Measurements from ENCODE around the gene PPP2R5D. TPM values are rescaled to one million over a fixed set of nuclear protein-coding genes. Genes with fewer than 3 reads are reported as not detected.
A peak's percentile ranks its signal among the peaks of the same experiment; 100 is the strongest.

Gene PPP2R5D
- total and polyA plus RNA-seq, 9 of the 15 experiments (the other 6 are each of a cell fraction or from before 2014, with no cell fraction given): 1.3 to 96.1 (median 38.4) TPM

- TF ChIP-seq ZNF212 (CRISPR knock-in tag; IDR thresholded peaks at IDR 0.05): no peak
- TF ChIP-seq LCOR (CRISPR knock-in tag; IDR thresholded peaks at IDR 0.05): 0 out of 2 replicates have a peak, but pooled peaks have one; percentile 55
- no peak for TF ChIP-seq ARID3A (IDR thresholded peaks at IDR 0.05; ENCODE audit: borderline replicate concordance, low read depth, low read length)
- TF ChIP-seq USF1 (CRISPR knock-in tag; IDR thresholded peaks at IDR 0.05): peak; percentile 83
- peak; percentile 78 for TF ChIP-seq FOSL1 (tag; conservative IDR thresholded peaks at IDR 0.05)
- TF ChIP-seq FOXO4 (CRISPR knock-in tag; IDR thresholded peaks at IDR 0.05): no peak
- no peak for TF ChIP-seq ELK1 (CRISPR knock-in tag; IDR thresholded peaks at IDR 0.05)
- TF ChIP-seq IRF9 (tag; IDR thresholded peaks at IDR 0.05): no peak
- no peak for TF ChIP-seq HOXB6 (CRISPR knock-in tag; IDR thresholded peaks at IDR 0.05; ENCODE audit: borderline replicate concordance)
- TF ChIP-seq MBD1 (CRISPR knock-in tag; IDR thresholded peaks at IDR 0.05): no peak
- TF ChIP-seq RBBP5 (IDR thresholded peaks at IDR 0.05; ENCODE audit: borderline replicate concordance, insufficient read depth, low read length, poor library complexity, severe bottlenecking): peak; percentile 74
- no peak for TF ChIP-seq TRIM25 (IDR thresholded peaks at IDR 0.05; ENCODE audit: borderline replicate concordance)
- TF ChIP-seq TAF15 (IDR thresholded peaks at IDR 0.05; ENCODE audit: low read depth, low read length): no peak
- peak; percentile 42; the same call in 1 of the 2 replicates for TF ChIP-seq FOXJ2 (tag; IDR thresholded peaks at IDR 0.05)
- TF ChIP-seq HNRNPK (IDR thresholded peaks at IDR 0.05; ENCODE audit: low read depth, low read length, poor library complexity, severe bottlenecking): no peak
Observed at GRCh38 chr6:43059168-43060033, 75.0 kb downstream of the PPP2R5D start, which contains the start of the genes KLC4 and MRPL2 (continued).

Measured in K562 (cell line).